Body of pancreas (tissue), 4 donors: ENCODE data around the gene ATP8B4.

Experiments
- POLR2A ChIP-seq, 3 donors: fragments of 450-650 bp; IDR thresholded peaks; one replicate each; pipeline ENCODE4 v1.6.1; 2016; ENCODE audit warnings: antibody characterized with exemption in 3 of 3, mild to moderate bottlenecking in 2 of 3
- TF ChIP-seq, protein P1 (sequence below), 7 experiments: fragments of 450-650 bp in 4 of 7; fragments of 200-600 bp in 3 of 7; sonication (generic) in 3 of 7; IDR thresholded peaks; one replicate each; pipeline ENCODE4 v1.5.1; 2016 to 2019; ENCODE audit warnings: antibody characterized with exemption in 7 of 7

DNA sequence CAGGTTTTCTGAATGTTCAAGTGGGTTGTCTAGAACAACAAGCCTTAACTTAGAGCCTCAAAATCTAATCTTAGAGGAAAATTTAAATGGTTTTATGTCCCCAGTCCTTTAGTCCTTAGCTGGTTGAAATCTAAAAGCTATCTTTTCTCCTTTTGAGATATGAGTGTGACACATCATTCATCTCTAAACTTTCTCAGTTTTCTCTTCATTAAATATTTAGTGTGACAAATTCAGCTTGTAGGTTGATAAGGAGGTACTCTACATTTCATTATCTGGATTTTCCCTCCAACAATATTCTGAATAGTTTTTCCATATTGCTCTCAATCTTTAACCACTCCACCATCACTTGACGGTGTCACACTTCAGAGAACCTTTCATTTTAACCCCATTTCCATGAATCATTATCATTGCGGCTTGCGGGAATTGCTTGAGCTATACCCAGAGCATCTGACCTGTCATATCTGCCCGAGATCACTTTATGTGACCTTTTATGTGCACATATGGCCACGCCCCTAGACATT is 16.1 kb upstream of the ATP8B4 start:
- TF ChIP-seq, protein P1, sequence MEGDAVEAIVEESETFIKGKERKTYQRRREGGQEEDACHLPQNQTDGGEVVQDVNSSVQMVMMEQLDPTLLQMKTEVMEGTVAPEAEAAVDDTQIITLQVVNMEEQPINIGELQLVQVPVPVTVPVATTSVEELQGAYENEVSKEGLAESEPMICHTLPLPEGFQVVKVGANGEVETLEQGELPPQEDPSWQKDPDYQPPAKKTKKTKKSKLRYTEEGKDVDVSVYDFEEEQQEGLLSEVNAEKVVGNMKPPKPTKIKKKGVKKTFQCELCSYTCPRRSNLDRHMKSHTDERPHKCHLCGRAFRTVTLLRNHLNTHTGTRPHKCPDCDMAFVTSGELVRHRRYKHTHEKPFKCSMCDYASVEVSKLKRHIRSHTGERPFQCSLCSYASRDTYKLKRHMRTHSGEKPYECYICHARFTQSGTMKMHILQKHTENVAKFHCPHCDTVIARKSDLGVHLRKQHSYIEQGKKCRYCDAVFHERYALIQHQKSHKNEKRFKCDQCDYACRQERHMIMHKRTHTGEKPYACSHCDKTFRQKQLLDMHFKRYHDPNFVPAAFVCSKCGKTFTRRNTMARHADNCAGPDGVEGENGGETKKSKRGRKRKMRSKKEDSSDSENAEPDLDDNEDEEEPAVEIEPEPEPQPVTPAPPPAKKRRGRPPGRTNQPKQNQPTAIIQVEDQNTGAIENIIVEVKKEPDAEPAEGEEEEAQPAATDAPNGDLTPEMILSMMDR (IDR thresholded peaks at IDR 0.05) = no peak
- TF ChIP-seq POLR2A (IDR thresholded peaks at IDR 0.05) = no peak
